AG08395 (cell line): Measurements from ENCODE around the gene CORO2B.

Experiments used
- DNase-seq: peaks from one replicate; pipeline ENCODE4 v3.0.0; 2012; ENCODE audit warnings: mixed read lengths, low spot score

Gene CORO2B

GRCh38 chr15:68775671-68776476 is 197.1 kb downstream of the CORO2B start:
- peak; percentile 52 for DNase-seq

- no peak for DNase-seq
Measured at GRCh38 chr15:68776477-68777270, 197.9 kb downstream of the CORO2B start.
